GM12873 (cell line): ENCODE data around the gene ZNF565.

Experiments
- CTCF ChIP-seq: IDR thresholded peaks from 2 replicates; pipeline ENCODE4 v1.5.1; 2012; ENCODE audit warnings: low read depth, mild to moderate bottlenecking, moderate library complexity, low read length, control low read depth; ENCODE audit not compliant: insufficient read depth; ENCODE audit errors: missing control alignments

The ZNF565 gene

GRCh38 chr19:36182612-36183244, 31.7 kb downstream of the ZNF565 start:
- no peak for TF ChIP-seq CTCF

DNA sequence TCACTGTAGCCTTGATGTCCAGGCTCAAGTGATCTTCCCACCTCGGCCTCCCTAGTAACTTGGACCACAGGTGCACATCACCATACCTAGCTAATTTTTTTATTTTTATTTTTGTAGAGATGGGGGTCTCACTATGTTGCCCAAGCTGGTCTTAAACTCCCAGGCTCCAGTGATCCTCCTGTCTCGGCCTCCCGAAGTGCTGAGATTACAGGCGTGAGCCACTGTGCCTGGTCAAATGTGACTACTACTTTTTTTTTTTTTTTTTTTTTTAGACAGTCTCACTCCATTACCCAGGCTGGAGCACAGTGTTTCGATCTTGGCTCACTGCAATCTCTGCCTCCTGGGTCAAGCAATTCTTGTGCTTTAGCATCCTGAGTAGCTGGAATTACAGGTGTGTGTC, 41.6 kb downstream of the ZNF565 start:
- no peak for TF ChIP-seq CTCF

DNA sequence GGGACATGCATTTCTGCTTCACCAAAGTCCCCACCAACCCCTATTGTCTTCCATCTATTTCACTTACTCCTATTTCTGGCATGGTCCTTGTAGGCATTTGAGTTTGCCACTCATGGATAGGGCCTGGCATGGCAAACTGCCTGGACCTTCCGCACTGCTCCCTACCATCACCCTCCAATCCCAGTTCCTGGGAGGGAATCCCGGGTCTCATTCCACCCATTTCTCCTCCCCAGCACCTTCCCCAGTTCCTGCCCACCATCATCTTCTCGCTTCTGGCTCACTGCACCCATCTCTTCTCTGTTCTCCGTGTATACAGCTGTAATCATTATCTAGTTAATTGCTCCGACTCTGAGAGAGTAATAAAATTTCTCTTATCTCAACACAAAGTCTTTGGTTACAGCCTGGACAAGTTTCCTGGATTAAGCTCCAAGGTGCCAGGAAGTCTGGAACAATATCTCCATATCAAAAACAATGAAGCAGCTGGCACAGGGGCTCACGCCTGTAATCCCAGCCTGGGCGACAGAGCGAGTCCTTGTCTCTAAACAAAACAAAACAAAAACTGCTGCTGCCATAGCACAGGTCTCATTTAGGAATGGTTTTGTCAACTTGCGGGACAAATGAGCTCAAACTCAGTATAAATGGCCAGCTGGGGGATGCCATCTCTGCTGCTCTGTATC, 45.2 kb downstream of the ZNF565 start:
- TF ChIP-seq CTCF = no peak

- TF ChIP-seq CTCF = no peak
These were observed 50.7 kb downstream of the ZNF565 start for GRCh38 chr19:36163813-36164212.

GRCh38 chr19:36160821-36161596, 53.5 kb downstream of the ZNF565 start:
- no peak for TF ChIP-seq CTCF

DNA sequence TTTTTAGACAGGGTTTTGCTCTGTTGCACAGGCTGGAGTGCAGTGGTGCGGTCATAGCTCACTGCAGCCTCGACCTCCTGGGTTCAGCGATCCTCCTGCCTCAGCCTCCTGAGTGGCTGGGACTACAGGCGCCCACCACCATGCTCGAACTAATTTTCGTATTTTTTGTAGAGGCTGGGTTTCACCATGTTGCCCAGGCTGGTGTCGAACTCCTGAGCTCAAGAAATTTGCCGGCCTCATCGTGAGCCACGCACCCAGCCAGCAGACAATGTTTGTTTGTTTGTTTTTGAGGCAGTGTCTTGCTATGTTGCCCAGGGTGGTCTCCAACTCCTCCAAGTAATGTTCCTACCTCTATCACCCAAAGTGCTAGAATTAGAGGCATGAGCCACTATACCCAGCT, 61.3 kb downstream of the ZNF565 start:
- TF ChIP-seq CTCF = no peak
